Activated naive CD4-positive, alpha-beta T cell treated with Interleukin-2 at 50 U/mL for 16 hours (primary cell): ENCODE data around the gene VSTM2B.

ENCODE experiments used
- DNase-seq: peaks from one replicate; pipeline ENCODE4 v3.0.0-alpha.2; 2020

The VSTM2B gene

GRCh38 chr19:29497241-29497640, 28.6 kb upstream of the VSTM2B start:
- no peak for DNase-seq

GRCh38 chr19:29497686-29498436, 27.9 kb upstream of the VSTM2B start:
- no peak for DNase-seq

GRCh38 chr19:29499261-29499920, 26.4 kb upstream of the VSTM2B start:
- DNase-seq: no peak

- DNase-seq: no peak
Observed at GRCh38 chr19:29499921-29500590, 25.7 kb upstream of the VSTM2B start.

- no peak for DNase-seq
Observed at GRCh38 chr19:29501816-29502580, 23.8 kb upstream of the VSTM2B start.

- no peak for DNase-seq
Observed at GRCh38 chr19:29502581-29502850, 23.3 kb upstream of the VSTM2B start.

- no peak for DNase-seq
Observed at GRCh38 chr19:29503140-29503758, 22.5 kb upstream of the VSTM2B start.

GRCh38 chr19:29503785-29504184, 22.0 kb upstream of the VSTM2B start:
- DNase-seq: no peak

- no peak for DNase-seq
Observed at GRCh38 chr19:29504454-29504853, 21.3 kb upstream of the VSTM2B start.

GRCh38 chr19:29505097-29505824, 20.5 kb upstream of the VSTM2B start:
- DNase-seq: no peak

- no peak for DNase-seq
Observed at GRCh38 chr19:29506619-29506911, 19.2 kb upstream of the VSTM2B start.

GRCh38 chr19:29507081-29507860, 18.5 kb upstream of the VSTM2B start:
- DNase-seq: no peak

- DNase-seq: no peak
Observed at GRCh38 chr19:29508181-29508580, 17.6 kb upstream of the VSTM2B start.

- DNase-seq: no peak
Observed at GRCh38 chr19:29509456-29509855, 16.3 kb upstream of the VSTM2B start.

GRCh38 chr19:29510701-29511265, 15.0 kb upstream of the VSTM2B start:
- DNase-seq: no peak

GRCh38 chr19:29511768-29512167, 14.0 kb upstream of the VSTM2B start:
- no peak for DNase-seq

- no peak for DNase-seq
Observed at GRCh38 chr19:29512748-29513147, 13.0 kb upstream of the VSTM2B start.

- DNase-seq: no peak
Observed at GRCh38 chr19:29514525-29515232, 11.1 kb upstream of the VSTM2B start.

- no peak for DNase-seq
Observed at GRCh38 chr19:29515233-29515619, 10.6 kb upstream of the VSTM2B start.

GRCh38 chr19:29515706-29516357, 10.0 kb upstream of the VSTM2B start:
- no peak for DNase-seq
